Stomach (tissue), 4 donors: Measurements from ENCODE around the gene ATG7.

ENCODE experiments used
- CTCF ChIP-seq, 7 experiments: fragments of 450-650 bp in 4 of 7; fragments of 200-600 bp in 3 of 7; sonication (generic) in 3 of 7; IDR thresholded peaks; one replicate each; pipeline ENCODE4 v1.5.1; 2016 to 2019; ENCODE audit warnings: antibody characterized with exemption in 7 of 7, control low read depth in 2 of 7, mild to moderate bottlenecking in 1 of 7
- EP300 ChIP-seq: sonication (generic); formaldehyde crosslinking; IDR thresholded peaks from one replicate; pipeline ENCODE4 v1.6.1; 2017; ENCODE audit warnings: antibody characterized with exemption
- POLR2AphosphoS5 ChIP-seq, 3 donors: sonication (generic); formaldehyde crosslinking; IDR thresholded peaks; one replicate each; pipeline ENCODE4 v1.6.1; 2016; ENCODE audit warnings: antibody characterized with exemption in 3 of 3

DNA sequence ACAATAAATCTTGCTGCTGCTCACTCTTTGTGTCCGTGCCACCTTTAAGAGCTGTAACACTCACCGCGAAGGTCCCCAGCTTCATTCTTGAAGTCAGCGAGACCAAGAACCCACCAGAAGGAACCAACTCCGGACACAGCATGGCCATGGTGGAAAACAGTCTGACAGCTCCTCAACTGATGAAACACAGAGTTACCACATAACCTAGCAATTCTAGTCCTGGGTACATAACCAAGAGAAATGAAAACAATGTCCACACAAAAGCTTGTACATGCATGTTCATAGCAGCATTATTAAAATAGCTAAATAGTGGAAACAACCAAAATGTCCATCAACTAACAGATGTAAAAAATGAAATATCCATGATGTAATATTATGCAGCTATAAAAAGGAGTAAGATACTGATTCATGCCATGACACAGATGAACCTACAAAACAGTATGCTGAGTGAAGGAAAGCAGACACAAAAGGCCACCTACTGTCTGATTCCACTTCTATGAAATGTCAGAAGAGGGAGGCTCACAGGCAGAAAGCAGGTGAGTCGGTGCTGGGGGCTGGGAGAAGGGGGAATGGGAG, 334.8 kb downstream of the ATG7 start:
- TF ChIP-seq CTCF (IDR thresholded peaks at IDR 0.05) (no peak), POLR2AphosphoS5 (IDR thresholded peaks at IDR 0.05) (no peak), EP300 (no peak)
